GM20000 (cell line): ENCODE results near the gene DLAT.

ENCODE experiments used
- DNase-seq: peaks from one replicate; pipeline ENCODE4 v3.0.0; 2012; ENCODE audit warnings: low spot score
- TF ChIP-seq, protein P1 (sequence below): IDR thresholded peaks from 2 replicates; pipeline ENCODE4 v1.5.1; 2012; ENCODE audit warnings: mild to moderate bottlenecking, control low read depth; ENCODE audit errors: extremely low read depth, missing control alignments

Gene DLAT

DNA sequence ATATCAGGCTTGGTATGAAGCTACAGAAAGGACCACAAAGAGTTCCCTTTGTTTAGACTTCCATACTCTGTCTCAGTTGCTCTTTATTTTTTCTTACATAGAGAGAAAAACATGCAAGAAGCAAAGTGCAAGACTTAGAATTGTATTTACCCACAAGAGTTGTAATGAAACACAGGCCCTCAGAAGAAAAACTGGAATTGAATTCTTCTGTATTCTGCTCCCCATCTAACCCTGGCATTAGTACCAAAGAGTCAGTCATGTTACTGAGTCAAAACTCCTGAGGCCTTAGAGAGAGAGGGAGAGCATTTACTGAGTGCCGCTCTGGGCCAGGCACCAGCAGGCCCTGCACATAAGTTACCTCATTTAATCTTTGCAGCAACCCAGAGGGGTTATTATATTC, 43.9 kb upstream of the DLAT start:
- TF ChIP-seq, protein P1, sequence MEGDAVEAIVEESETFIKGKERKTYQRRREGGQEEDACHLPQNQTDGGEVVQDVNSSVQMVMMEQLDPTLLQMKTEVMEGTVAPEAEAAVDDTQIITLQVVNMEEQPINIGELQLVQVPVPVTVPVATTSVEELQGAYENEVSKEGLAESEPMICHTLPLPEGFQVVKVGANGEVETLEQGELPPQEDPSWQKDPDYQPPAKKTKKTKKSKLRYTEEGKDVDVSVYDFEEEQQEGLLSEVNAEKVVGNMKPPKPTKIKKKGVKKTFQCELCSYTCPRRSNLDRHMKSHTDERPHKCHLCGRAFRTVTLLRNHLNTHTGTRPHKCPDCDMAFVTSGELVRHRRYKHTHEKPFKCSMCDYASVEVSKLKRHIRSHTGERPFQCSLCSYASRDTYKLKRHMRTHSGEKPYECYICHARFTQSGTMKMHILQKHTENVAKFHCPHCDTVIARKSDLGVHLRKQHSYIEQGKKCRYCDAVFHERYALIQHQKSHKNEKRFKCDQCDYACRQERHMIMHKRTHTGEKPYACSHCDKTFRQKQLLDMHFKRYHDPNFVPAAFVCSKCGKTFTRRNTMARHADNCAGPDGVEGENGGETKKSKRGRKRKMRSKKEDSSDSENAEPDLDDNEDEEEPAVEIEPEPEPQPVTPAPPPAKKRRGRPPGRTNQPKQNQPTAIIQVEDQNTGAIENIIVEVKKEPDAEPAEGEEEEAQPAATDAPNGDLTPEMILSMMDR, result no peak

DNA sequence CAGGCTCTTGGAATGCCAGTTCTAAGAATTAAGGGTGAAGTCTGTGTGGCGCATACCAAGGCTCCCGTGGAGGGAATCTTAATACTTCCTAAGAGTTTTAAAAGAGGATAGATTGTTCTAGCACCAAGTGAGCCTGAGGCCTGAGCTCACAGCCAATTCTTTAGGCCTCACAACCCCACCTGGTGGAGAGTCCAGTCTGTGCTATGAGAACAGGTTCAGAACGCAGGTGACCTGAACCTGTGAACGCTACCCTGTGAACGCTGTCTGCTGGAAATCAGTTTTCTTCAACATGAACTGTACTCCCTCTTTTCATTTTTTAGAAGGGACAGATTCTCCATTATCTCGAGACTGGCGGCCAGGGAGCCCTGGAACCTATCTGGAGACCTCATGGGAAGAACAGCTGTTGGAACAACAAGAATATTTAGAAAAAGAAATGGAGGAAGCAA, 43.2 kb upstream of the DLAT start:
- TF ChIP-seq, protein P1, result peak; percentile 80

More for the DNA sequence above, 43.9 kb upstream of the DLAT start:
- DNase-seq, result no peak

GRCh38 chr11:111982541-111983186, 42.5 kb upstream of the DLAT start:
- TF ChIP-seq, protein P1, result no peak
- DNase-seq, result no peak

More for the DNA sequence above, 43.2 kb upstream of the DLAT start:
- DNase-seq, result peak; percentile 76

- no peak for DNase-seq
- TF ChIP-seq, protein P1, result no peak
Observed at GRCh38 chr11:111983187-111983986, 41.8 kb upstream of the DLAT start.

DNA sequence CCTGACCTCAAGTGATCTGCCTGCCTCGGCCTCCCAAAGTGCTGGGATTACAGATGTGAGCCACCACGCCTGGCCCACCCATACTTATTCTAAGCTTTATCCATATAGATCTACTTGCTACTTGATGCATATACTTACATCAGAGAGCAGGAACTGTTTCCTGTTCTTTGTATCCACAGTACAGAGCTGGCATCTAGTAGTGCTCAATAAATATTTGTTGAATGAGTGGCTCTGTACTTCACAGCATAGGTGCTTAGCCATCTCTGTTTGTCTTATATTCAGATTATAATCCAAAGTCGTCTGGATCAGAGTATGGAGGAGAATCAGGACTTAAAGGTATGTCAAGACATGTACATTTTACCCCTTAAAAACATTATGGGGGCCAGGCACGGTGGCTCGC, 38.6 kb upstream of the DLAT start:
- TF ChIP-seq, protein P1, result no peak
- no peak for DNase-seq

GRCh38 chr11:111990381-111990780, 34.8 kb upstream of the DLAT start:
- TF ChIP-seq, protein P1, result no peak
- no peak for DNase-seq

- TF ChIP-seq, protein P1, result no peak
- DNase-seq, result no peak
Observed at GRCh38 chr11:111992206-111992855, 32.9 kb upstream of the DLAT start.
